H9 (cell line): ENCODE data around the gene RUFY2. TPM values are rescaled to one million over a fixed set of nuclear protein-coding genes. Genes with fewer than 3 reads are reported as not detected.

Source experiments
- DNase-seq: peaks from one replicate; pipeline ENCODE4 v3.0.0-alpha.2; 2017
- H2AFZ ChIP-seq: one replicate; pipeline ENCODE4 v1.6.1; 2013; ENCODE audit warnings: mild to moderate bottlenecking, low read length, control low read depth, moderate library complexity
- H2AK5ac ChIP-seq: 2 replicates; pipeline ENCODE4 v1.6.1; 2013; ENCODE audit warnings: low read length, control low read depth, mixed read lengths; ENCODE audit not compliant: insufficient read length
- H2BK120ac ChIP-seq: one replicate; pipeline ENCODE4 v1.6.1; 2013; ENCODE audit warnings: low read depth, mild to moderate bottlenecking, low read length, control low read depth, inconsistent platforms; ENCODE audit not compliant: poor library complexity, severe bottlenecking
- H2BK12ac ChIP-seq: 2 replicates; pipeline ENCODE4 v1.6.1; 2013; ENCODE audit warnings: low read length, control low read depth, mixed read lengths, low read depth; ENCODE audit not compliant: insufficient read length
- H2BK15ac ChIP-seq: 2 replicates; pipeline ENCODE4 v1.6.1; 2013; ENCODE audit warnings: low read depth, low read length, control low read depth
- H2BK20ac ChIP-seq: one replicate; pipeline ENCODE4 v1.6.1; 2013; ENCODE audit warnings: low read depth, mild to moderate bottlenecking, low read length, control low read depth, inconsistent platforms; ENCODE audit not compliant: poor library complexity, severe bottlenecking
- H2BK5ac ChIP-seq: 2 replicates; pipeline ENCODE4 v1.6.1; 2013; ENCODE audit warnings: low read length, control low read depth, mixed read lengths; ENCODE audit not compliant: insufficient read length
- H3K14ac ChIP-seq: 2 replicates; pipeline ENCODE4 v1.6.1; 2013; ENCODE audit warnings: low read length, control low read depth; ENCODE audit not compliant: insufficient read depth
- H3K18ac ChIP-seq: 2 replicates; pipeline ENCODE4 v1.6.1; 2013; ENCODE audit warnings: low read depth, mild to moderate bottlenecking, mixed read lengths, low read length, control low read depth; ENCODE audit not compliant: insufficient read length
- H3K23ac ChIP-seq: 2 replicates; pipeline ENCODE4 v1.6.1; 2013; ENCODE audit warnings: low read length, control low read depth, mixed read lengths, low read depth; ENCODE audit not compliant: insufficient read length
- H3K23me2 ChIP-seq: 2 replicates; pipeline ENCODE4 v1.6.1; 2013; ENCODE audit warnings: low read depth, mild to moderate bottlenecking, mixed read lengths, low read length, control low read depth; ENCODE audit not compliant: insufficient read length, poor library complexity, severe bottlenecking
- H3K27ac ChIP-seq: 2 replicates; pipeline ENCODE4 v1.5.1; 2013; ENCODE audit warnings: low read length, control low read depth, mixed read lengths, low read depth; ENCODE audit not compliant: insufficient read length
- H3K27me3 ChIP-seq: 2 replicates; pipeline ENCODE4 v1.6.1; 2013; ENCODE audit warnings: low read length, control low read depth, inconsistent platforms; ENCODE audit not compliant: insufficient read depth
- H3K4ac ChIP-seq: 2 replicates; pipeline ENCODE4 v1.6.1; 2013; ENCODE audit warnings: low read depth, mild to moderate bottlenecking, control low read depth, inconsistent platforms, low read length, moderate library complexity
- H3K4me1 ChIP-seq: 2 replicates; pipeline ENCODE4 v1.6.1; 2013; ENCODE audit warnings: low read length, control low read depth, inconsistent platforms; ENCODE audit not compliant: insufficient read depth
- H3K4me2 ChIP-seq: 2 replicates; pipeline ENCODE4 v1.6.1; 2013; ENCODE audit warnings: low read length, control low read depth, mixed read lengths; ENCODE audit not compliant: insufficient read length, insufficient read depth
- H3K56ac ChIP-seq: 2 replicates; pipeline ENCODE4 v1.6.1; 2013; ENCODE audit warnings: low read depth, mild to moderate bottlenecking, mixed read lengths, low read length, control low read depth; ENCODE audit not compliant: insufficient read length
- H3K79me1 ChIP-seq: 2 replicates; pipeline ENCODE4 v1.6.1; 2013; ENCODE audit warnings: low read depth, mild to moderate bottlenecking, moderate library complexity, low read length, control low read depth, inconsistent platforms; ENCODE audit not compliant: insufficient read depth, poor library complexity, severe bottlenecking
- H3K79me2 ChIP-seq: 2 replicates; pipeline ENCODE4 v1.6.1; 2013; ENCODE audit warnings: low read length, control low read depth, inconsistent platforms; ENCODE audit not compliant: insufficient read depth
- H3K9ac ChIP-seq: 2 replicates; pipeline ENCODE4 v1.6.1; 2013; ENCODE audit warnings: low read length, control low read depth, mixed read lengths; ENCODE audit not compliant: insufficient read length; ENCODE audit errors: extremely low read depth
- H3K9me3 ChIP-seq: one replicate; pipeline ENCODE4 v1.6.1; 2013; ENCODE audit warnings: low read depth, low read length, inconsistent platforms; ENCODE audit not compliant: control insufficient read depth
- H3T11ph ChIP-seq: one replicate; pipeline ENCODE4 v1.6.1; 2013; ENCODE audit warnings: mild to moderate bottlenecking, low read length, control low read depth, inconsistent platforms
- H4K20me1 ChIP-seq: one replicate; pipeline ENCODE4 v1.6.1; 2013; ENCODE audit not compliant: control insufficient read depth, insufficient read length, insufficient read depth
- H4K5ac ChIP-seq: 2 replicates; pipeline ENCODE4 v1.6.1; 2013; ENCODE audit warnings: low read depth, mild to moderate bottlenecking, mixed read lengths, low read length, control low read depth; ENCODE audit not compliant: insufficient read length
- H4K8ac ChIP-seq: replicated peaks from 2 replicates; pipeline ENCODE4 v1.6.1; 2013; ENCODE audit warnings: low read length, control low read depth, mixed read lengths, low read depth; ENCODE audit not compliant: insufficient read length
- H4K91ac ChIP-seq: 2 replicates; pipeline ENCODE4 v1.6.1; 2013; ENCODE audit warnings: low read depth, mild to moderate bottlenecking, moderate library complexity, mixed read lengths, low read length, control low read depth; ENCODE audit not compliant: insufficient read length
- H3K27ac Mint-ChIP-seq, 3 experiments: 2 replicates in 2 of 3; 3 replicates in 1 of 3; pipeline ENCODE4 v1.8.0; 2020 to 2021; ENCODE audit warnings: mixed read lengths in 3 of 3, mild to moderate bottlenecking in 1 of 3, moderate library complexity in 1 of 3
- H3K27me3 Mint-ChIP-seq: 2 replicates; pipeline ENCODE4 v1.8.0; 2021; ENCODE audit warnings: low read depth, mild to moderate bottlenecking, moderate library complexity, mixed read lengths
- H3K36me3 Mint-ChIP-seq, 3 experiments: 2 replicates in 2 of 3; 3 replicates in 1 of 3; pipeline ENCODE4 v1.8.0; 2020 to 2021; ENCODE audit warnings: low read depth in 3 of 3, mixed read lengths in 3 of 3; ENCODE audit not compliant: insufficient read depth in 1 of 3
- H3K4me1 Mint-ChIP-seq, 2 experiments: 2 replicates each; pipeline ENCODE4 v1.8.0; 2020; ENCODE audit warnings: mixed read lengths in 2 of 2
- H3K4me3 Mint-ChIP-seq, 2 experiments: 2 replicates in 1 of 2; 3 replicates in 1 of 2; pipeline ENCODE4 v1.8.0; 2020 to 2021; ENCODE audit warnings: mild to moderate bottlenecking in 2 of 2, mixed read lengths in 2 of 2, moderate library complexity in 1 of 2
- H3K9me3 Mint-ChIP-seq, 2 experiments: 2 replicates in 1 of 2; 3 replicates in 1 of 2; pipeline ENCODE4 v1.8.0; 2020; ENCODE audit warnings: mild to moderate bottlenecking in 2 of 2, mixed read lengths in 2 of 2, moderate library complexity in 1 of 2
- CTCF ChIP-seq: fragments of 200-600 bp; sonication (generic); conservative IDR thresholded peaks from 3 replicates; pipeline ENCODE4 v1.8.0; 2021; ENCODE audit warnings: antibody characterized with exemption, mild to moderate bottlenecking
- WGBS: extraction: QIAGEN DNeasy Blood & Tissue Kit; methylation state at CpG from one replicate; pipeline ENCODE4 v1.1.7; 2013; ENCODE audit warnings: missing lambda C conversion rate, low lambda C conversion rate, mixed read lengths; ENCODE audit not compliant: insufficient read length; ENCODE audit errors: extremely low coverage; 5-methylcytosine and 5-hydroxymethylcytosine counted together
- total RNA-seq: library from RNA; stranded (reverse); gene quantifications from 2 replicates; pipeline ENCODE4 v1.2.1, GENCODE V29; 2021

Gene RUFY2
- total RNA-seq, 1 experiment from 2014 or later: 14.1 TPM

GRCh38 chr10:68359189-68359588 is 47.9 kb downstream of the RUFY2 start:
- Histone ChIP-seq H4K91ac (no peak overlapping the region), H3K18ac (no peak overlapping the region), H4K20me1 (no peaks in the 10 kb centered on the region), H3K79me2 (no peaks in the 10 kb centered on the region), H3K4me2 (no peak overlapping the region), H3K9ac (no peak overlapping the region), H3K27me3 (no peaks in the 10 kb centered on the region), H2AK5ac (no peak overlapping the region), H3K27ac (no peak overlapping the region), H3K23me2 (no peaks in the 10 kb centered on the region), H3K56ac (no peak overlapping the region), H3K4me1 (no peaks in the 10 kb centered on the region), H2BK12ac (no peak overlapping the region), H3T11ph (no peak overlapping the region), H3K79me1 (no peaks in the 10 kb centered on the region), H2BK120ac (no peak overlapping the region), H4K8ac (no peak overlapping the region), H3K23ac (no peak overlapping the region), H3K9me3 (no peaks in the 10 kb centered on the region), H2BK20ac (no peak overlapping the region), H4K5ac (no peak overlapping the region), H3K4ac (no peak overlapping the region), H2BK15ac (no peak overlapping the region), H2BK5ac (no peak overlapping the region), H3K14ac (no peak overlapping the region), H2AFZ (no peak overlapping the region)
- H3K27me3 Mint-ChIP-seq: no peaks in the 10 kb centered on the region
- H3K4me1 Mint-ChIP-seq: no peaks in the 10 kb centered on the region
- no peak overlapping the region for H3K4me3 Mint-ChIP-seq
- H3K9me3 Mint-ChIP-seq: no peaks in the 10 kb centered on the region
- DNase-seq: no peak
- no peak for TF ChIP-seq CTCF
- peaks cover 3 to 41% (median 35%) of the 10 kb centered on the region in 3 experiments; a peak in 6 of 7 replicates for H3K36me3 Mint-ChIP-seq
- H3K27ac Mint-ChIP-seq: no peak overlapping the region
- WGBS: no CpG with 5 or more reads among the region's 6 CpGs
